HepG2 (cell line): Measurements from ENCODE around the gene FBXO24. TPM values are rescaled to one million over a fixed set of nuclear protein-coding genes. Genes with fewer than 3 reads are reported as not detected.

Experiments
- ATAC-seq: fragments of 200-7000 bp; cut with Tn5 transposase; 3 replicates; pipeline ENCODE4 v1.9.1; 2020; ENCODE audit warnings: mild to moderate bottlenecking, moderate library complexity
- BruUV-seq: library from RNA; stranded (reverse); fragments of 400-500 nt; replicated peaks from 2 replicates; lab custom pipeline; 2021; lab: Mats Ljungman, UMichigan
- CTCF ChIA-PET: fragments of 300-600 bp; formaldehyde crosslinking; extraction: SDS; loops from one replicate; lab custom pipeline; 2021; ENCODE audit warnings: low total read pairs, inconsistent platforms, low intra/inter-chr PET ratio; lab: Yijun Ruan, JAX
- POLR2A ChIA-PET: fragments of 350-600 bp; sonication (Branson Sonifier 250); formaldehyde crosslinking; loops from one replicate; lab custom pipeline; 2020; ENCODE audit warnings: antibody characterized with exemption, inconsistent platforms; lab: Yijun Ruan, JAX
- DNase-seq: peaks from one replicate; pipeline ENCODE4 v3.0.0-alpha.2; 2015; ENCODE audit warnings: low spot score
- FAIRE-seq: peaks from 3 replicates; lab custom pipeline; 2011; peaks lifted over from hg19 to GRCh38; lab: Jason Lieb, UNC
- H2AFZ ChIP-seq: one replicate; pipeline ENCODE4 v1.6.1; 2011; ENCODE audit warnings: low read length, inconsistent platforms
- H3K27ac ChIP-seq: fragments of 300-600 bp; 3 replicates; pipeline ENCODE4 v1.8.0; 2011; ENCODE audit warnings: mixed run types, mild to moderate bottlenecking, mixed read lengths, low read length, inconsistent platforms; ENCODE audit not compliant: insufficient read depth; ENCODE audit errors: extremely low read length
- H3K27me3 ChIP-seq, 2 experiments: fragments of 200-600 bp in 1 of 2; 2 replicates in 1 of 2; 3 replicates in 1 of 2; pipeline versions ENCODE4 v1.6.0 to v1.8.0; 2011; ENCODE audit warnings: low read length in 2 of 2, mild to moderate bottlenecking in 2 of 2, moderate library complexity in 2 of 2, inconsistent platforms in 1 of 2; ENCODE audit not compliant: insufficient read depth in 2 of 2, control insufficient read depth in 1 of 2
- H3K36me3 ChIP-seq, 2 experiments: fragments of 200-600 bp in 1 of 2; replicated peaks in 1 of 2; 2 replicates in 1 of 2; 3 replicates in 1 of 2; pipeline versions ENCODE4 v1.5.1 to v1.8.0; 2011; ENCODE audit warnings: low read length in 2 of 2, inconsistent platforms in 1 of 2; ENCODE audit not compliant: insufficient read depth in 2 of 2, control insufficient read depth in 1 of 2
- H3K4me1 ChIP-seq: 2 replicates; pipeline ENCODE4 v1.5.1; 2012; ENCODE audit warnings: low read length, inconsistent platforms; ENCODE audit not compliant: insufficient read depth
- H3K4me2 ChIP-seq: 2 replicates; pipeline ENCODE4 v1.6.0; 2011; ENCODE audit warnings: low read depth, low read length, inconsistent platforms
- H3K4me3 ChIP-seq, 3 experiments: fragments of 200-600 bp in 1 of 3; sonication (generic), shearing (Covaris generic) in 1 of 3; replicated peaks in 1 of 3; 2 replicates each; pipeline ENCODE4 v1.5.1; 2011 to 2016; ENCODE audit warnings: low read length in 3 of 3, inconsistent platforms in 2 of 3, low read depth in 2 of 3, mild to moderate bottlenecking in 2 of 3, control low read depth in 1 of 3, mixed read lengths in 1 of 3; ENCODE audit not compliant: insufficient read depth in 1 of 3
- H3K79me2 ChIP-seq: one replicate; pipeline ENCODE4 v1.6.1; 2011; ENCODE audit warnings: low read length, inconsistent platforms; ENCODE audit not compliant: insufficient read depth
- H3K9ac ChIP-seq: 2 replicates; pipeline ENCODE4 v1.6.0; 2011; ENCODE audit warnings: mild to moderate bottlenecking, low read depth, low read length, inconsistent platforms; ENCODE audit not compliant: insufficient read depth
- H3K9me3 ChIP-seq: 2 replicates; pipeline ENCODE4 v1.5.1; 2012; ENCODE audit warnings: mild to moderate bottlenecking, low read length
- H4K20me1 ChIP-seq: 2 replicates; pipeline ENCODE4 v1.6.0; 2011; ENCODE audit warnings: inconsistent platforms, mild to moderate bottlenecking, low read length, moderate library complexity; ENCODE audit not compliant: insufficient read depth
- BORCS8-MEF2B ChIP-seq: sonication (generic); formaldehyde crosslinking; IDR thresholded peaks from 2 replicates; pipeline ENCODE4 v1.8.0; 2022; ENCODE audit warnings: mild to moderate bottlenecking, missing genetic modification reagents
- FOXO4 ChIP-seq: sonication (generic); formaldehyde crosslinking; conservative IDR thresholded peaks from 2 replicates; pipeline ENCODE4 v1.8.1; 2023; ENCODE audit warnings: missing genetic modification reagents
- MBNL3 ChIP-seq: fragments of 250-450 bp; sonication (Bioruptor Pico); conservative IDR thresholded peaks from 2 replicates; pipeline ENCODE4 v1.8.0; 2022; ENCODE audit warnings: mild to moderate bottlenecking, inconsistent platforms
- SKIL ChIP-seq: sonication (generic); formaldehyde crosslinking; IDR thresholded peaks from 2 replicates; pipeline ENCODE4 v1.8.0; 2022; ENCODE audit warnings: missing genetic modification reagents, mild to moderate bottlenecking, moderate library complexity, borderline replicate concordance
- TFDP1 ChIP-seq: IDR thresholded peaks from 2 replicates; pipeline ENCODE4 v1.6.1; 2016; ENCODE audit warnings: missing compliant biosample characterization, missing genetic modification reagents, borderline replicate concordance
- ZNF367 ChIP-seq: sonication (generic); formaldehyde crosslinking; IDR thresholded peaks from 2 replicates; pipeline ENCODE4 v1.4.0; 2020; ENCODE audit warnings: missing genetic modification reagents, borderline replicate concordance
- WGBS: methylation state at CpG from one replicate; pipeline ENCODE4 v1.1.6; 2017; ENCODE audit warnings: low lambda C conversion rate; 5-methylcytosine and 5-hydroxymethylcytosine counted together
- in situ Hi-C: cut with HindIII; loops from 2 replicates; pipeline ENCODE4 v1.10.0; 2017; ENCODE audit warnings: low pct_unique_long_range_greater_than_20kb; ENCODE audit not compliant: extremely low pct_ligation_motif_present
- intact Hi-C: fragments of 100-400 bp; cut with micrococcal nuclease; formaldehyde crosslinking; loops from one replicate; pipeline ENCODE4 v1.10.0; 2022; ENCODE audit not compliant: unreplicated experiment
- polyA plus RNA-seq, 8 experiments: library from polyadenylated mRNA; depleted of rRNA in 3 of 8; stranded (reverse) in 7 of 8; unstranded in 1 of 8; fragments of >200 nt; fragmentation: Illumina TruSeq in 4 of 8; extraction: Trizol in 4 of 8; gene quantifications; 2 replicates each; pipeline versions ENCODE4 v1.2.1 to v1.2.3, GENCODE V29; 2011 to 2016; ENCODE audit warnings: low read depth in 4 of 8, missing spikeins in 1 of 8, mixed read lengths in 1 of 8; ENCODE audit not compliant: insufficient read depth in 1 of 8
- total RNA-seq, 5 experiments: library from RNA; depleted of rRNA; stranded (reverse); fragments of >200 nt; fragmentation: Illumina TruSeq; extraction: Trizol; gene quantifications; 2 replicates each; pipeline ENCODE4 v1.2.3, GENCODE V29; 2016; ENCODE audit warnings: low read depth in 1 of 5
- TF ChIP-seq, protein P1 (sequence below): sonication (generic); formaldehyde crosslinking; IDR thresholded peaks from 2 replicates; pipeline ENCODE4 v1.5.0; 2020; ENCODE audit warnings: mild to moderate bottlenecking, missing genetic modification reagents, borderline replicate concordance

FBXO24 gene
- total and polyA plus RNA-seq, 2 of the 13 experiments (the other 11 are each of a cell fraction or from before 2014, with no cell fraction given), result 0.20 to 0.55 TPM

DNA sequence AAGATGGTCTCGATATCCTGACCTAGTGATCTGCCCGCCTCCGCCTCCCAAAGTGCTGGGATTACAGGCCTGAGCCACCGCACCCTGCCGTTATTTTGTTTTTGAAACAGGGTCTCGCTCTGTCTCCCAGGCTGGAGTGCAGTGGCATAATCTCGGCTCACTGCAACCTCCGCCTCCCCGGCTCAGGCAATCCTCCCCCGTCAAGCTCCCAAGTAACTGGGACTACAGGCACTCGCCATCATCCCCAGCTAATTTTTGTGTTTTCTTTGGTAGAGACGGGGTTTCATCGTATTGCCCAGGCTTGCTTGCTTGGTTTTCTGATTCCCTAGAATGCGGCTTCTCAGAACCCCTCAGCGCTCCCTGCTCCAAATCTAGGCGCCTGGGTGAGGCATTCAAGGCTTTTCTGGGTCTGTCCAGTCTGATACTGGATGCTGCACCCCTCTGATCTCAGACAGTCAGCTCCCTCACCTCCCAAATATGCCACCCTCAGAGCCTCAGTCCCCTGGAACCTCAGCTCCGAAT lies 53.9 kb downstream of the FBXO24 start:
- DNase-seq (no peak), ATAC-seq (no peak), FAIRE-seq (no peak)
- 0 out of 2 replicates have a peak, but pooled peaks have one; percentile 11 for TF ChIP-seq FOXO4 (CRISPR knock-in tag)
- no peak for TF ChIP-seq SKIL (CRISPR knock-in tag)
- TF ChIP-seq MBNL3 (CRISPR knock-in tag), result no peak
- TF ChIP-seq BORCS8-MEF2B (CRISPR knock-in tag), result no peak
- TF ChIP-seq, protein P1, sequence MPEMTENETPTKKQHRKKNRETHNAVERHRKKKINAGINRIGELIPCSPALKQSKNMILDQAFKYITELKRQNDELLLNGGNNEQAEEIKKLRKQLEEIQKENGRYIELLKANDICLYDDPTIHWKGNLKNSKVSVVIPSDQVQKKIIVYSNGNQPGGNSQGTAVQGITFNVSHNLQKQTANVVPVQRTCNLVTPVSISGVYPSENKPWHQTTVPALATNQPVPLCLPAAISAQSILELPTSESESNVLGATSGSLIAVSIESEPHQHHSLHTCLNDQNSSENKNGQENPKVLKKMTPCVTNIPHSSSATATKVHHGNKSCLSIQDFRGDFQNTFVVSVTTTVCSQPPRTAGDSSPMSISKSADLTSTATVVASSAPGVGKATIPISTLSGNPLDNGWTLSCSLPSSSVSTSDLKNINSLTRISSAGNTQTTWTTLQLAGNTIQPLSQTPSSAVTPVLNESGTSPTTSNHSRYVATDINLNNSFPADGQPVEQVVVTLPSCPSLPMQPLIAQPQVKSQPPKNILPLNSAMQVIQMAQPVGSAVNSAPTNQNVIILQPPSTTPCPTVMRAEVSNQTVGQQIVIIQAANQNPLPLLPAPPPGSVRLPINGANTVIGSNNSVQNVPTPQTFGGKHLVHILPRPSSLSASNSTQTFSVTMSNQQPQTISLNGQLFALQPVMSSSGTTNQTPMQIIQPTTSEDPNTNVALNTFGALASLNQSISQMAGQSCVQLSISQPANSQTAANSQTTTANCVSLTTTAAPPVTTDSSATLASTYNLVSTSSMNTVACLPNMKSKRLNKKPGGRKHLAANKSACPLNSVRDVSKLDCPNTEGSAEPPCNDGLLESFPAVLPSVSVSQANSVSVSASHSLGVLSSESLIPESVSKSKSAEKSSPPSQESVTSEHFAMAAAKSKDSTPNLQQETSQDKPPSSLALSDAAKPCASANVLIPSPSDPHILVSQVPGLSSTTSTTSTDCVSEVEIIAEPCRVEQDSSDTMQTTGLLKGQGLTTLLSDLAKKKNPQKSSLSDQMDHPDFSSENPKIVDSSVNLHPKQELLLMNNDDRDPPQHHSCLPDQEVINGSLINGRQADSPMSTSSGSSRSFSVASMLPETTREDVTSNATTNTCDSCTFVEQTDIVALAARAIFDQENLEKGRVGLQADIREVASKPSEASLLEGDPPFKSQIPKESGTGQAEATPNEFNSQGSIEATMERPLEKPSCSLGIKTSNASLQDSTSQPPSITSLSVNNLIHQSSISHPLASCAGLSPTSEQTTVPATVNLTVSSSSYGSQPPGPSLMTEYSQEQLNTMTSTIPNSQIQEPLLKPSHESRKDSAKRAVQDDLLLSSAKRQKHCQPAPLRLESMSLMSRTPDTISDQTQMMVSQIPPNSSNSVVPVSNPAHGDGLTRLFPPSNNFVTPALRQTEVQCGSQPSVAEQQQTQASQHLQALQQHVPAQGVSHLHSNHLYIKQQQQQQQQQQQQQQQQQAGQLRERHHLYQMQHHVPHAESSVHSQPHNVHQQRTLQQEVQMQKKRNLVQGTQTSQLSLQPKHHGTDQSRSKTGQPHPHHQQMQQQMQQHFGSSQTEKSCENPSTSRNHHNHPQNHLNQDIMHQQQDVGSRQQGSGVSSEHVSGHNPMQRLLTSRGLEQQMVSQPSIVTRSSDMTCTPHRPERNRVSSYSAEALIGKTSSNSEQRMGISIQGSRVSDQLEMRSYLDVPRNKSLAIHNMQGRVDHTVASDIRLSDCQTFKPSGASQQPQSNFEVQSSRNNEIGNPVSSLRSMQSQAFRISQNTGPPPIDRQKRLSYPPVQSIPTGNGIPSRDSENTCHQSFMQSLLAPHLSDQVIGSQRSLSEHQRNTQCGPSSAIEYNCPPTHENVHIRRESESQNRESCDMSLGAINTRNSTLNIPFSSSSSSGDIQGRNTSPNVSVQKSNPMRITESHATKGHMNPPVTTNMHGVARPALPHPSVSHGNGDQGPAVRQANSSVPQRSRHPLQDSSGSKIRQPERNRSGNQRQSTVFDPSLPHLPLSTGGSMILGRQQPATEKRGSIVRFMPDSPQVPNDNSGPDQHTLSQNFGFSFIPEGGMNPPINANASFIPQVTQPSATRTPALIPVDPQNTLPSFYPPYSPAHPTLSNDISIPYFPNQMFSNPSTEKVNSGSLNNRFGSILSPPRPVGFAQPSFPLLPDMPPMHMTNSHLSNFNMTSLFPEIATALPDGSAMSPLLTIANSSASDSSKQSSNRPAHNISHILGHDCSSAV (CRISPR knock-in tag), result no peak
- TF ChIP-seq ZNF367 (CRISPR knock-in tag), result no peak
- TF ChIP-seq TFDP1 (CRISPR knock-in tag), result no peak
- intact Hi-C loops, result no loop called here
- POLR2A ChIA-PET, result interaction anchor here (1.3 to 1.7 kb wide), 2 partner anchors 18 to 42 kb away, joined by 4 read pairs; no protein-coding TSS in a partner anchor
- in situ Hi-C loops, result no loop called here
- H3K4me3 ChIP-seq, result peak overlapping the region in 1 of 3 experiments; percentile 84; a peak in 1 of 6 replicates
- H3K36me3 ChIP-seq, result no peaks in the 10 kb centered on the region
- no peak overlapping the region for H3K9ac ChIP-seq
- H3K27me3 ChIP-seq, result peaks cover 0 to 2% of the 10 kb centered on the region in 2 experiments; a peak in 2 of 5 replicates
- no peaks in the 10 kb centered on the region for H3K79me2 ChIP-seq
- BruUV-seq, result no TSS peak
- peak overlapping the region; percentile 88 for H3K27ac ChIP-seq
- CTCF ChIA-PET, result no interaction called here
- peaks cover 41% of the 10 kb centered on the region for H3K4me1 ChIP-seq
- no peaks in the 10 kb centered on the region for H3K9me3 ChIP-seq
- no peak overlapping the region for H2AFZ ChIP-seq
- no peaks in the 10 kb centered on the region for H4K20me1 ChIP-seq
- WGBS, result 93% methylated on average over 16 of the region's 17 CpGs
- peak overlapping the region; percentile 97 for H3K4me2 ChIP-seq
